ENCODE results near the gene XYLT1. TPM values are rescaled to one million over a fixed set of nuclear protein-coding genes. Genes with fewer than 3 reads are reported as not detected.

Gene XYLT1
- total RNA-seq, 1 experiment from 2014 or later: 25.0 TPM

DNA sequence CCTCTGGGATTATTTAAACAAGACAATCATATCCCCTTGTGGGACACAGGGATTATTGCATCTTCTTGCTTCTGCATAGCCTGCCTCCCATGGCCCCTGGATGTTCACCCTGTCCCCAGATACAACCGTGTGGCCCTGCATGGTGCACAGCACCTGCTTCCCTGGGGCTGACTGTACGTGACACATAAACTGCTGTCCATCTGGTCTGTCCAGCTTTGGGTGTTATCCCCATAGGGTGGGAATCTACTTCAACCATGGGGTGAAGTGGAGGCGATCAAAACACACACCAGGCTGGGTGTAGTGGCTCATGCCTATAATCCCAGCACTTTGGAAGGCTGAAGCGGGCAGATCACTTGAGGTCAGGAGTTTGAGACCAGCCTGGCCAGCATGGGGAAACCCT, 138.8 kb downstream of the XYLT1 start:
- no peaks in the 10 kb centered on the region for H3K27me3 Mint-ChIP-seq (ENCODE audit: low read depth)
- DNase-seq (ENCODE audit: low spot score) (no peak), ATAC-seq (no peak)
- TF ChIP-seq CTCF (IDR thresholded peaks at IDR 0.05): no peak
- no peak for TF ChIP-seq ETV6 (CRISPR knock-in tag; IDR thresholded peaks at IDR 0.05)
- TF ChIP-seq TCF7 (CRISPR knock-in tag; IDR thresholded peaks at IDR 0.05; ENCODE audit: low read depth): no peak
- no peak for TF ChIP-seq ZNF121 (CRISPR knock-in tag; IDR thresholded peaks at IDR 0.05)
- no peak for TF ChIP-seq ZNF396 (CRISPR knock-in tag; IDR thresholded peaks at IDR 0.05; ENCODE audit: borderline replicate concordance)
- no peak for TF ChIP-seq SP1 (CRISPR knock-in tag; conservative IDR thresholded peaks at IDR 0.05)
- TF ChIP-seq, protein P1, sequence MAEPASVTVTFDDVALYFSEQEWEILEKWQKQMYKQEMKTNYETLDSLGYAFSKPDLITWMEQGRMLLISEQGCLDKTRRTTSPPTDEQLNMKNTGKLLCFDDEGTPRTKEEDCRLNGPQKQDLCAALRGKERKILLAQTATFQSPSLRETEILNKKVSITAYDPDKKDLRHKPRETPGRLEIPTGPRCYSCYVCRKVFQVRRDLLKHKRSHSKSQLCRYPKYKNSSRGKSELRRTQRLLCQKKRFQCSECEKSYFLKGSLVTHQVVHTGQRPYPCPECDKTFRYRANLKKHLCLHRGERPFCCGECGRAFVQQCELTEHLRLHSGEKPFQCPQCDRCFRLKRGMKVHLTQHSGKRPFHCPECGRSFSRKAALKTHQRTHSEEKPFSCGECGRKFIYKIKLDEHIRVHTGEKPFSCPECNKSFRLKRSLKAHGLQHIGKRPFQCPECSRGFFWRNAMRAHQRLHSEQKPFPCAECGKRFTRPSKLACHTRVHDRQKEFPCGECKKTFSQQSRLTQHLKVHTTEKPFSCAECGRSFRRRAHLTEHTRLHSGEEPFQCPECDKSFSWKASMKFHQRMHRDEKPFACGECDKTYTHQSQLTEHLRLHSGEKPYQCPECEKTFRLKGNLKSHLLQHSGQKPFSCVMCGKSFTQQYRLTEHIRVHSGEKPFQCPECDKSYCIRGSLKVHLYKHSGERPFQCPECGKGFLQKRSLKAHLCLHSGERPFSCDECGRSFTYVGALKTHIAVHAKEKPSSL (CRISPR knock-in tag; conservative IDR thresholded peaks at IDR 0.05): no peak
- TF ChIP-seq, protein P2, sequence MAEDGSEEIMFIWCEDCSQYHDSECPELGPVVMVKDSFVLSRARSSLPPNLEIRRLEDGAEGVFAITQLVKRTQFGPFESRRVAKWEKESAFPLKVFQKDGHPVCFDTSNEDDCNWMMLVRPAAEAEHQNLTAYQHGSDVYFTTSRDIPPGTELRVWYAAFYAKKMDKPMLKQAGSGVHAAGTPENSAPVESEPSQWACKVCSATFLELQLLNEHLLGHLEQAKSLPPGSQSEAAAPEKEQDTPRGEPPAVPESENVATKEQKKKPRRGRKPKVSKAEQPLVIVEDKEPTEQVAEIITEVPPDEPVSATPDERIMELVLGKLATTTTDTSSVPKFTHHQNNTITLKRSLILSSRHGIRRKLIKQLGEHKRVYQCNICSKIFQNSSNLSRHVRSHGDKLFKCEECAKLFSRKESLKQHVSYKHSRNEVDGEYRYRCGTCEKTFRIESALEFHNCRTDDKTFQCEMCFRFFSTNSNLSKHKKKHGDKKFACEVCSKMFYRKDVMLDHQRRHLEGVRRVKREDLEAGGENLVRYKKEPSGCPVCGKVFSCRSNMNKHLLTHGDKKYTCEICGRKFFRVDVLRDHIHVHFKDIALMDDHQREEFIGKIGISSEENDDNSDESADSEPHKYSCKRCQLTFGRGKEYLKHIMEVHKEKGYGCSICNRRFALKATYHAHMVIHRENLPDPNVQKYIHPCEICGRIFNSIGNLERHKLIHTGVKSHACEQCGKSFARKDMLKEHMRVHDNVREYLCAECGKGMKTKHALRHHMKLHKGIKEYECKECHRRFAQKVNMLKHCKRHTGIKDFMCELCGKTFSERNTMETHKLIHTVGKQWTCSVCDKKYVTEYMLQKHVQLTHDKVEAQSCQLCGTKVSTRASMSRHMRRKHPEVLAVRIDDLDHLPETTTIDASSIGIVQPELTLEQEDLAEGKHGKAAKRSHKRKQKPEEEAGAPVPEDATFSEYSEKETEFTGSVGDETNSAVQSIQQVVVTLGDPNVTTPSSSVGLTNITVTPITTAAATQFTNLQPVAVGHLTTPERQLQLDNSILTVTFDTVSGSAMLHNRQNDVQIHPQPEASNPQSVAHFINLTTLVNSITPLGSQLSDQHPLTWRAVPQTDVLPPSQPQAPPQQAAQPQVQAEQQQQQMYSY (CRISPR knock-in tag; IDR thresholded peaks at IDR 0.05): no peak
- no peak for TF ChIP-seq ZNF317 (CRISPR knock-in tag; IDR thresholded peaks at IDR 0.05; ENCODE audit: borderline replicate concordance, low read depth)
- no peak for TF ChIP-seq EMX1 (CRISPR knock-in tag; IDR thresholded peaks at IDR 0.05)
- no peak for TF ChIP-seq NR2C2 (CRISPR knock-in tag; IDR thresholded peaks at IDR 0.05)
- no peaks in the 10 kb centered on the region for H3K9me3 Mint-ChIP-seq
- CTCF ChIA-PET: no interaction called here
- peaks cover 14% of the 10 kb centered on the region for H3K4me1 Mint-ChIP-seq
- H3K36me3 Mint-ChIP-seq: no peaks in the 10 kb centered on the region
- no peak overlapping the region for H3K27ac Mint-ChIP-seq
- H3K4me3 Mint-ChIP-seq: no peak overlapping the region
- POLR2A ChIA-PET: no interaction called here

DNA sequence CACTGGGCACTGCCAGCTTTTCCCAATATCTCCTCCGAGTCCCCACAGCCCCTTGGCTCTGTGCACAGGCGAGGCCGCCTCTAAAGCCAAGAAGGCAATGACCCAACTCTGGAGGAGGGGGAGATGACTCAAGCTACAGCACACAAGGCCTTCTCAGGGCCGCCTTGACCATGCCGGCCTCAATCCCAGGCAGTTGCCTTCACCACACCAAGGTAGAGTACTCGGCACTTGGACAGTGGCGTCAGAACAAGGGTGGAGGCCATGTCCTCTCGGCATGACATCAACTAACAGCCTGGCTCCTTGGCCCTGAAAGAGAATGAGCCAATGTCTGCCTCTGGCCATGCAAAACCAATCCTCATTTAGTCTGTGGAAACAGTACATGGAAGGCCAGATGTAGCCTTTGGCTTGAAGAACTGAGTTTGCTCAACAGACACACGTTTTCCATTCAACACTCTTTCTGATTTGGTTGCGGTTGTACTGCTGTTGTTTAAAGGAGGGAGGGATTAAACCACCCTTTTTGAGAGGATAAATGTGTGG, 139.6 kb downstream of the XYLT1 start:
- ATAC-seq: no peak

More for the DNA sequence above, 139.6 kb downstream of the XYLT1 start:
- TF ChIP-seq ATF3 (CRISPR knock-in tag; conservative IDR thresholded peaks at IDR 0.05): no peak
- no peak for TF ChIP-seq MAX (CRISPR knock-in tag; IDR thresholded peaks at IDR 0.05)
- no peak for TF ChIP-seq MXD4 (CRISPR knock-in tag; IDR thresholded peaks at IDR 0.05; ENCODE audit: borderline replicate concordance)
- TF ChIP-seq, protein P3, sequence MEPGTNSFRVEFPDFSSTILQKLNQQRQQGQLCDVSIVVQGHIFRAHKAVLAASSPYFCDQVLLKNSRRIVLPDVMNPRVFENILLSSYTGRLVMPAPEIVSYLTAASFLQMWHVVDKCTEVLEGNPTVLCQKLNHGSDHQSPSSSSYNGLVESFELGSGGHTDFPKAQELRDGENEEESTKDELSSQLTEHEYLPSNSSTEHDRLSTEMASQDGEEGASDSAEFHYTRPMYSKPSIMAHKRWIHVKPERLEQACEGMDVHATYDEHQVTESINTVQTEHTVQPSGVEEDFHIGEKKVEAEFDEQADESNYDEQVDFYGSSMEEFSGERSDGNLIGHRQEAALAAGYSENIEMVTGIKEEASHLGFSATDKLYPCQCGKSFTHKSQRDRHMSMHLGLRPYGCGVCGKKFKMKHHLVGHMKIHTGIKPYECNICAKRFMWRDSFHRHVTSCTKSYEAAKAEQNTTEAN (CRISPR knock-in tag; IDR thresholded peaks at IDR 0.05): no peak
- TF ChIP-seq JAZF1 (CRISPR knock-in tag; IDR thresholded peaks at IDR 0.05): no peak
- TF ChIP-seq IRF2 (CRISPR knock-in tag; IDR thresholded peaks at IDR 0.05; ENCODE audit: borderline replicate concordance, low read depth): no peak
- no peak for TF ChIP-seq NFATC4 (CRISPR knock-in tag; IDR thresholded peaks at IDR 0.05)
- no peak for TF ChIP-seq TEAD4 (CRISPR knock-in tag; IDR thresholded peaks at IDR 0.05)
- TF ChIP-seq ZNF671 (CRISPR knock-in tag; IDR thresholded peaks at IDR 0.05): no peak
- POLR2A ChIA-PET: no interaction called here
- no peak overlapping the region for H3K27ac Mint-ChIP-seq
- peaks cover 12% of the 10 kb centered on the region for H3K4me1 Mint-ChIP-seq
- H3K4me3 Mint-ChIP-seq: no peak overlapping the region
- CTCF ChIA-PET: interaction anchor here (1.0 kb wide), 1 partner anchor 53 kb away, joined by 4 read pairs; no protein-coding TSS in a partner anchor
- no peaks in the 10 kb centered on the region for H3K9me3 Mint-ChIP-seq
- H3K27me3 Mint-ChIP-seq (ENCODE audit: low read depth): no peaks in the 10 kb centered on the region
- no peak for DNase-seq (ENCODE audit: low spot score)
- no peaks in the 10 kb centered on the region for H3K36me3 Mint-ChIP-seq
